ENCODE data around the gene WEE1. TPM values are rescaled to one million over a fixed set of nuclear protein-coding genes. Genes with fewer than 3 reads are reported as not detected.

WEE1 gene
- total RNA-seq, 1 experiment from 2014 or later = 34.5 TPM

DNA sequence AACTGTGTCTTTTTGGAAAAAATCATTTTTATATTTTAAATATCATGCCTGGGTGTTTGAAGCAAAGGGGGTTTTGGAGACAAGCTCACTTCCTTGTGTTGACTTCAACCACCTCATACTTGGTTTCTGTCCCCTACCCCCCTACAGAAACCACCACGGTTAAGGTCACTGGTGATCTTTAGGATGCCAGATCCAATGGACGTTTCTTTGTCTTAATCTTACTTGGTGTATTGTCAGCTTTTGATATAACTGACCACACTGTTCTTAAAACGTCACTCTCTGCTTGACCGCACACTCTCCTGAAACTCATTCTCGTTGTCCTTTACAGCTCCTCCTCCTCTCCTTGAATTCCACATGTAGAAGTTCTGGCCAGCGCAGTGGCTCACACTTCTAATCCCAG, 55.6 kb downstream of the WEE1 start:
- Mint-ChIP-seq H3K4me1 (ENCODE audit: insufficient read depth, unreplicated experiment) (peaks cover 7% of the 10 kb centered on the region), H3K27ac (ENCODE audit: low read depth, unreplicated experiment) (no peak overlapping the region), H3K9me3 (ENCODE audit: unreplicated experiment) (peaks cover 8% of the 10 kb centered on the region), H3K4me3 (ENCODE audit: unreplicated experiment) (no peak overlapping the region), H3K27me3 (ENCODE audit: insufficient read depth, unreplicated experiment) (no peaks in the 10 kb centered on the region), H3K36me3 (ENCODE audit: insufficient read depth, unreplicated experiment) (peaks cover 5% of the 10 kb centered on the region)
- ChIA-PET CTCF (interaction anchor here (0.6 to 0.9 kb wide), 2 partner anchors 12 to 94 kb away, joined by 3 to 4 read pairs; no protein-coding TSS in a partner anchor), POLR2A (interaction anchor here (1.0 kb wide), 1 partner anchor 36 kb away, joined by 3 read pairs; no protein-coding TSS in a partner anchor)
- DNase-seq (ENCODE audit: unreplicated experiment) = no peak
- intact Hi-C loops (cut with micrococcal nuclease) = no loop called here
- BruUV-seq (replicated peaks) = no TSS peak
- TF ChIP-seq, protein P1, sequence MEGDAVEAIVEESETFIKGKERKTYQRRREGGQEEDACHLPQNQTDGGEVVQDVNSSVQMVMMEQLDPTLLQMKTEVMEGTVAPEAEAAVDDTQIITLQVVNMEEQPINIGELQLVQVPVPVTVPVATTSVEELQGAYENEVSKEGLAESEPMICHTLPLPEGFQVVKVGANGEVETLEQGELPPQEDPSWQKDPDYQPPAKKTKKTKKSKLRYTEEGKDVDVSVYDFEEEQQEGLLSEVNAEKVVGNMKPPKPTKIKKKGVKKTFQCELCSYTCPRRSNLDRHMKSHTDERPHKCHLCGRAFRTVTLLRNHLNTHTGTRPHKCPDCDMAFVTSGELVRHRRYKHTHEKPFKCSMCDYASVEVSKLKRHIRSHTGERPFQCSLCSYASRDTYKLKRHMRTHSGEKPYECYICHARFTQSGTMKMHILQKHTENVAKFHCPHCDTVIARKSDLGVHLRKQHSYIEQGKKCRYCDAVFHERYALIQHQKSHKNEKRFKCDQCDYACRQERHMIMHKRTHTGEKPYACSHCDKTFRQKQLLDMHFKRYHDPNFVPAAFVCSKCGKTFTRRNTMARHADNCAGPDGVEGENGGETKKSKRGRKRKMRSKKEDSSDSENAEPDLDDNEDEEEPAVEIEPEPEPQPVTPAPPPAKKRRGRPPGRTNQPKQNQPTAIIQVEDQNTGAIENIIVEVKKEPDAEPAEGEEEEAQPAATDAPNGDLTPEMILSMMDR (IDR thresholded peaks at IDR 0.05; ENCODE audit: unreplicated experiment) = no peak

DNA sequence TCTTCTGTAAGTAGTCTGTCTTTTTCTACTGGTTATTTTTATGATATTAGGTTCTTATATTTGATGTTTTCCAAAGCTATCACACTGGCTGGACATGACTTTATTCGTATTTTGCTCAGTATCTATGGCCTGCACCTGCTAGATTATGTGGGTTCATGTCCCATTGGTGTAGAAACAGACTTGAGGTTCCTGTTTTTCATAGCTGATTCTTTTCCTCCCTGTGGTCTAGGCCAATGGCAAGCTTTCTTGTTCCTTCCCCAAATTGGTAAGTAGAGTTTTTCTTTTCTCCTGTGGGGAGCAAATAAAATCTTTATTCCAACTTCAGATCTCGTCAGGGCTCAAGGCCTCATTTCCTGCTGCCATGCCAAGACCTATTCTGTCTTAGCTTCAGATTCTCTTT, 60.2 kb downstream of the WEE1 start:
- peaks cover 8% of the 10 kb centered on the region for H3K9me3 Mint-ChIP-seq (ENCODE audit: unreplicated experiment)
- POLR2A ChIA-PET = interaction anchor here (0.8 kb wide), 1 partner anchor 16 kb away, joined by 3 read pairs; no protein-coding TSS in a partner anchor
- no peak overlapping the region for H3K27ac Mint-ChIP-seq (ENCODE audit: low read depth, unreplicated experiment)
- H3K4me1 Mint-ChIP-seq (ENCODE audit: insufficient read depth, unreplicated experiment) = no peaks in the 10 kb centered on the region
- H3K27me3 Mint-ChIP-seq (ENCODE audit: insufficient read depth, unreplicated experiment) = no peaks in the 10 kb centered on the region
- intact Hi-C loops (cut with micrococcal nuclease) = no loop called here
- H3K4me3 Mint-ChIP-seq (ENCODE audit: unreplicated experiment) = no peak overlapping the region
- TF ChIP-seq, protein P1 (IDR thresholded peaks at IDR 0.05; ENCODE audit: unreplicated experiment) = no peak
- H3K36me3 Mint-ChIP-seq (ENCODE audit: insufficient read depth, unreplicated experiment) = no peaks in the 10 kb centered on the region
- DNase-seq (ENCODE audit: unreplicated experiment) = no peak
- no TSS peak for BruUV-seq (replicated peaks)
- CTCF ChIA-PET = interaction anchor here (1.2 kb wide), 1 partner anchor 20 kb away, joined by 3 read pairs; no protein-coding TSS in a partner anchor

DNA sequence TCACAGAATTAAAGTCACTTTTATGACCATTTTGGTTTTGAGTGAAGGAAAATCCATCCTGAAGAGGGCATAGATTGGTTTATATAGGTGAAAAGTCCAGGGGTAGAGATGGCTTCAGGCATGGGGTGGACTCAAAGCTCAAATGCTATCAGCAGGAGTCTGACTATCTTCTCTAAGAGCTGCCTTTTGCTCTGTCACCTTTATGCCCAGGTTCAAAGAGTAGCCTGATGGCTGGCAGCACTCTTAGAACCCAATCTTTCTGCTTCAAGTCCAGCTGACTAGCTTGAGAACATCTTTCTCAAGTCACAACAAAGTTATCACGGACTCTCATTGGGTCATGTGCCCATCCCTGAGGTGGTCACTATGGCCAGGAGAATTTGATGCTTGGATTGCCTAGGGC, 63.2 kb downstream of the WEE1 start:
- no peaks in the 10 kb centered on the region for H3K36me3 Mint-ChIP-seq (ENCODE audit: insufficient read depth, unreplicated experiment)
- H3K4me3 Mint-ChIP-seq (ENCODE audit: unreplicated experiment) = no peak overlapping the region
- no TSS peak for BruUV-seq (replicated peaks)
- ChIA-PET POLR2A (no interaction called here), CTCF (no interaction called here)
- TF ChIP-seq, protein P1 (IDR thresholded peaks at IDR 0.05; ENCODE audit: unreplicated experiment) = no peak
- H3K9me3 Mint-ChIP-seq (ENCODE audit: unreplicated experiment) = peaks cover 8% of the 10 kb centered on the region
- intact Hi-C loops (cut with micrococcal nuclease) = no loop called here
- H3K27me3 Mint-ChIP-seq (ENCODE audit: insufficient read depth, unreplicated experiment) = no peaks in the 10 kb centered on the region
- no peaks in the 10 kb centered on the region for H3K4me1 Mint-ChIP-seq (ENCODE audit: insufficient read depth, unreplicated experiment)
- H3K27ac Mint-ChIP-seq (ENCODE audit: low read depth, unreplicated experiment) = no peak overlapping the region
- no peak for DNase-seq (ENCODE audit: unreplicated experiment)

DNA sequence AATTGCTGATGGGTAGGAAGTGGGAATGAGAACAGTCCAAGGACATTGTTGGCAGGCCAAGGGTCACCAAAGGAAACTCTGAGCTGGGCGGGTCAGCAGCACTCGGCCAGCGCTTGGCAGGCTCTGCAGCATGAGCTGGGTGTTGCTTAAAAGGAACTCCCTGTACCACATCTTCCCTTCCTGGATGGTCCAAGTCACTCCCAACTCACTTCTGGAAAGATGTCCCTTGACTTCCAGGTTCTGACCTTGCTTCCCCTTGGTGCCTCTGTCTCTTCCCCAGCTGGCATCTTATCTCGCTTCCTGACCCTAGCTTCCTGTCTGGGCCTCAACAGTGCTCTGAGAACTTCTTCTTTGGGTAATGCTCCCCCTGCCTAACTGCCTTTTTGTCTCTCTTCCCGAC, 65.6 kb downstream of the WEE1 start:
- intact Hi-C loops (cut with micrococcal nuclease) = no loop called here
- TF ChIP-seq, protein P1 (IDR thresholded peaks at IDR 0.05; ENCODE audit: unreplicated experiment) = no peak
- Mint-ChIP-seq H3K9me3 (ENCODE audit: unreplicated experiment) (no peaks in the 10 kb centered on the region), H3K27me3 (ENCODE audit: insufficient read depth, unreplicated experiment) (no peaks in the 10 kb centered on the region), H3K4me3 (ENCODE audit: unreplicated experiment) (no peak overlapping the region), H3K27ac (ENCODE audit: low read depth, unreplicated experiment) (no peak overlapping the region), H3K4me1 (ENCODE audit: insufficient read depth, unreplicated experiment) (no peaks in the 10 kb centered on the region), H3K36me3 (ENCODE audit: insufficient read depth, unreplicated experiment) (no peaks in the 10 kb centered on the region)
- no peak for DNase-seq (ENCODE audit: unreplicated experiment)
- CTCF ChIA-PET = no interaction called here
- no TSS peak for BruUV-seq (replicated peaks)
- POLR2A ChIA-PET = interaction anchor here (0.6 kb wide), 1 partner anchor 116 kb away, joined by 6 read pairs; no protein-coding TSS in a partner anchor

Other genes starting within 250 kb of the WEE1 start
- gene IPO7, start 189.0 kb upstream of the WEE1 start, total RNA-seq (2022) = 116 and 145 TPM in 2 replicates
- gene ZNF143, start 112.7 kb upstream of the WEE1 start, total RNA-seq (2022) = 19.0 and 25.2 TPM in 2 replicates
- gene SWAP70, start 90.4 kb downstream of the WEE1 start, total RNA-seq (2022) = 13.0 and 24.2 TPM in 2 replicates